HG03571 (cell line): ENCODE data around the gene ARMC6.

Source experiments
- ATAC-seq: cut with Tn5 transposase; IDR thresholded peaks from one replicate; pipeline ENCODE4 v1.9.1; 2021; ENCODE audit not compliant: unreplicated experiment

ARMC6 gene

GRCh38 chr19:19054315-19054938 is 21.0 kb downstream of the ARMC6 start:
- ATAC-seq, result no peak

DNA sequence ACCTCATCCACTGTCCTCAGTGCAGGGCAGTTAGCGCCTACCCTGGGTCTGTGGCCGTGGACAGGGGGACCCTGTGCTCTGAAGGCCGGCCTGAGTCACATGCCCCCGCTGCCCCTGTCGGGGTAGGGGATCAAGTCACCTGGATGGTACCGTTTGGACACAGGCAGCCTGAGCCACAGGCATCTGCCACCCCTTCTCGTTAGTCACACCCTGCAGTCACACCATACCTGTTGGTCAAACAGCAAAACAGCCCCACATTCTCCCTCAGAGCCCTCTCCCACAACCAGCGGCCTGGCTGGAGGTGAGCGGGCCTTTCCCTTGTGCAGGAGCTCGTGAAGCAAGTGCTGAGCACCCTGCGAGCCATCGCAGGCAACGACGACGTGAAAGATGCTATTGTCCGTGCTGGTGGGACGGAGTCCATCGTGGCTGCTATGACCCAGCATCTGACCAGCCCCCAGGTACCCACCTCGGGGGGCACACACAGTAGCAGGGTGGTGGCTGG is 21.6 kb downstream of the ARMC6 start:
- no peak for ATAC-seq

- ATAC-seq, result no peak
Measured at GRCh38 chr19:19055701-19056100, 22.3 kb downstream of the ARMC6 start.

DNA sequence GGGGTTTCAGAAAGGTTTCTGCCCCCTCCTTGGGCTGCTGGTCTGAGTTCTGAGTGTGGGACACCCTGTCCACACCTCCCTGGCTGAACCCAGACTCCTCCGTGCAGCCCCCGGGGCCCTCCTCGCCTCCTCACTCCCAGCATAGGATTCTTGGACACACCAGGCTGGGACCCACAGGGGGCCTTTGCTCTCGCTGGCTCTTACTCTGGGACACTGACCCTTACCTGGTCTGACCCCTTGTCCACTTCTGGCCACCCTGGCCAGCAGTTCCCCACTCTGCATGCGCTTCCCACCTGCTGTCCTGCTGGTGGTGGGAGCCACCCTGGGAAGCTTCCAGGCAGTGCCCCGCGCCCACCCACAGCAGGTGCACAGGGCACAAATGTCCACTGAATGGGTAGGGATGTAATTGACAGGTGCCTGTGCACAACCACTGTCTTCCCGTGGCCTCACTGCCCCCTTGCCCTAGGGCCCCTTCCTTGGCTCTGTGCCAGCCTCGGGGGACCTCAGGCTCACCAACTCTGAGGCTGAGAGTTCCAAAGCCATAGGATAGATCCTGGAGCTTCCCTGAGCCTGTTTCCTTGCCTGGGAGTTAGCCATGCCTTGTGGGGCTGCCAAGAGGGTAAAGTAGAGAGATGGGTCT is 23.4 kb downstream of the ARMC6 start:
- ATAC-seq, result no peak

- ATAC-seq, result no peak
Measured at GRCh38 chr19:19057317-19057716, 23.9 kb downstream of the ARMC6 start.

GRCh38 chr19:19057720-19058119 is 24.3 kb downstream of the ARMC6 start:
- ATAC-seq, result no peak

- ATAC-seq, result no peak
Measured at GRCh38 chr19:19059018-19059836, 25.8 kb downstream of the ARMC6 start.

DNA sequence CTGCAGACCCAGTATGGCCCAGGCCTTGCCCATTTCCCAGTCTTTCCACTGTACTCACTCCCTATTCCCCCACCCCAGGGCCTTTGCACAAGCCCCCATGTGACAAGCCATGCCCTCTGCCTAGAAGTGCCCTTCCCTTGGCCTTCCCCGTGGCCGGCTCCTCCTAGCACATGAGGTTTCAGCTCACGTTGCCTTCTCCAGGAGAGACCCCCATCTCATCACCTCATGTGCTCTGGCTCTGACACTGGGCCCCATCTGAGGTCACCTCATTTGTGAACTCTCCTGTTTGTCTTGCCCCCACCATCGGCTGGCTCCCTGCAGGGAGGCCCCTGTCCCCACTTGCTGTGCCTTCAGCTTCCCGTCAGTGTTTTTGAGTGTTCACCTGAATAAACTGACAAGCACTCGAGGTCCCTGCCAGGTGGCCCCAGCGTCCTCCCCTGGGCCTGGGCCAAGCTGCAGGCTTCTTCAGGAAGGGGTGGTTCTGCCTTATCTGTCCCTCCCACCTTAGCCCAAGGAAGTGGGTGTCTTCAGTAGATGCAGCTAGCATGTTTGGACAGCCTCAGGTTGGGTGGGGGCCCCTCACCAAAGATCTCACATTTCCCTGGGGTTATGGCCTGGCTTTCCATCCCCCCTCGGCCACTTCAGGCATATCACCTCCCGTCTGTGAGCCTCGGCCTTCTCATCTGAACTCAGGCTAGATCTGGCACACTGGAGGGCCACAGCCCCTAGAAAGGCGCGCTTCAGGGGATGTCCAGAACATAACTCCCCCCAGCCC is 26.6 kb downstream of the ARMC6 start:
- no peak for ATAC-seq

DNA sequence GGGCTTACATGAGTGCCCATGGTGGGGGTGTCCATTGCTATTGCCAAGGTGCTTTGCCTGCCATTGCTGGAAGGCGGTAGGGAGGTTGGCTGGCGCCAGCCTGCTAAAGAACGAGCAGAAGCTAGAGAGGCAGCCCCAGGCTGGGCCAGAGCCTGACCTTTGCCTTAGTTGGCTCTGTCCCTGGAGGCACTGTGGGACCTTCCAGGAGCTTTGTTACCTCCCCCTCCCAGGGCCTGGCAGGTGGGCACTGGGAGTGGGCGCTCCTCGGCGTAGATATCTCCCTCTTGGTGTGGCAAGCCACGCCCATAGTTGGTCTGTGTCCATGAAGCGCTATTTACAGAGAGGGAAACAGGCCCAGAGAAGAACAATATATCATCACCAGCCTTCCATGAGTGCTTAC is 28.1 kb downstream of the ARMC6 start:
- no peak for ATAC-seq

GRCh38 chr19:19062454-19063182 is 29.2 kb downstream of the ARMC6 start:
- no peak for ATAC-seq

GRCh38 chr19:19063183-19064097 is 30.0 kb downstream of the ARMC6 start, which contains the start of gene SLC25A42:
Gene SLC25A42 (plus strand): TSS chr19:19063994. CDS start chr19:19096125, 32,131 bp downstream.
- peak; percentile 87 for ATAC-seq

GRCh38 chr19:19064098-19064722 is 30.8 kb downstream of the ARMC6 start:
- no peak for ATAC-seq

DNA sequence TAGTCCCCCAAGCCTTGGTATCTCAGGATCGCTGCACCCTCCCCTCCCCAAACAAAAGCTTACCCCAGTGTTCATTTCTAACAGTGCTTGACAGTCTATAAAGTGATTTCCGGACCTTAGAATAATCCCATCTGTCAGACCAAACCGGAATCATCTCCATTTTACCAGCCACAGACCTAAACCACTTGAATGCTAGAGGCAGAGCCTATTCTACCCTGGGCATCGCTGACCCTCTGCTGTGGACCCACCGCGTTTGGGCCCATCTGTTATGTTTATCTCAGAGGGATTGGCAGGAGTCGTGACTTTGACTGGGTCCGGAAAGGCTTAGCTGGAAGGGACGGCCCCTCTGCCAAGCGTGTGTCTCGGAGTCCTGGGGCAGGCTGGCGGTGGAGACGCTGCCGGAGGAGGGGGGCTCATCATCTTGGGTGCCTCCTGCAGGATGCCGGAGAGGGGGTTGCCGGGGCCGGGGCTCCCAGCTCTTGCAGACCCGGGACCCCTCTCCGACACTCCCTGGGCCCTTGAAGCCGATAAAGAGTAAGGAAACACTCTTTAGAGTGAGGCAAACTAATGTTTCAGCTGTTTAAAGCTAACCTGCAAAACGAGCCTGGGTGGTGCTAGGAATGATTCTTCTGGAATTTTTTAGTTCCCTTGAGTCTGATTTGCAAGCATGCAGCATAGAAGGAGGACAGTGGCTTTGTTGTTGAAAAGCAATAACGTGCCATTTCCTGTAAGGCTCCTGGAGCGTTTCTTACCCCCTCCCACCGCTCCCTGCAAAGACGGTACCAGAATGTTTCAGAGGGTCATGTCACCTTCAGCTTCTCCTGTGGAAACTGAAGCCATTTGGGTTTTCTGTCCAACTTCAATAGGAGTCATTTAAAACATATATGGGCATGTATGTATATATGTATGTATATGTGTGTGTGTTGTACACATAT is 31.7 kb downstream of the ARMC6 start:
- no peak for ATAC-seq

- ATAC-seq, result no peak
Measured at GRCh38 chr19:19067276-19068072, 34.1 kb downstream of the ARMC6 start.

GRCh38 chr19:19068659-19069654 is 35.6 kb downstream of the ARMC6 start:
- no peak for ATAC-seq

DNA sequence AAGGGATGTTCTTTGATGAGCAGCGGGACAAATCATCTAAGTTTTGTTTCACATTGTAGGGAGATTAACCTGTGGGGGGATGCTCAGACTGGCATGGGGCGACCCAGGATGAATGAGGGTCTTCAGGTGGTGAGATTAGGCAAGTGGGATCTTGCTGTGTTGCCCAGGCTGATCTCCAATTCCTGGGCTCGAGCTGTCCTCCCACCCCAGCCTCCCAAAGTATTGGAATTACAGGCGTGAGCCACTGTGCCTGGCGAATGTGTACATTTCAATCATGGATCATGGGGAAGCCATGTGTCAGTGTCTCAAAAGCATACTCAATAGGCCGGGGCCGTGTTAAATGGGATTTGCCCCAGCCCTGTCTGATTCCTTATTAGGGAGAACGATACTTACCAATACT is 38.5 kb downstream of the ARMC6 start:
- no peak for ATAC-seq
